Anterior cingulate cortex (tissue), 58 donors: ENCODE data around the gene PTPRJ.

ENCODE experiments used
- DNase-seq, 58 donors: peaks; one replicate each; lab custom pipeline; 2025; lab: John Stamatoyannopoulos, UW

PTPRJ gene

DNA sequence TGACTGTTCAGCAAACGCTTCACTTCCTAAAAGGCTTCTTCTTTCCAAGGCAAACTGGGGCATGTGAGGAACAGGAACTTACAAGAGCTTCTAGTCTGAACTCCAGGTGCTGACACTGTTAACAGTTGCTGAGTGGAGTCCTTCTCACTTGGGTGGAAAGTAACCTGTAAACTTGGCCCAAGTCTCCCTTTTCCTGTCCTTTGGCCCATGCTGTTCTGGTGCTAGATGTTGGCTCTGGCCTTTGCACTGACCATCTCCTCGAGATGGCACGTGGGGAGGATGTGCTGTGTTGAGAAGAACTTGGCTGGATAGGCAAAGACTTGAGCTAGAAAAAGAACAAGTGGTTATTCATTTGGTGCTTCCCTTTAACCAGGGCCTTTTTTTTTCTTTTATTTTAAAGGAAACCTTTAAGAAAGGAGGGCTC is 53.6 kb downstream of the PTPRJ start:
- peak in 2 of 58 donors; percentile 15 to 45 for DNase-seq

DNA sequence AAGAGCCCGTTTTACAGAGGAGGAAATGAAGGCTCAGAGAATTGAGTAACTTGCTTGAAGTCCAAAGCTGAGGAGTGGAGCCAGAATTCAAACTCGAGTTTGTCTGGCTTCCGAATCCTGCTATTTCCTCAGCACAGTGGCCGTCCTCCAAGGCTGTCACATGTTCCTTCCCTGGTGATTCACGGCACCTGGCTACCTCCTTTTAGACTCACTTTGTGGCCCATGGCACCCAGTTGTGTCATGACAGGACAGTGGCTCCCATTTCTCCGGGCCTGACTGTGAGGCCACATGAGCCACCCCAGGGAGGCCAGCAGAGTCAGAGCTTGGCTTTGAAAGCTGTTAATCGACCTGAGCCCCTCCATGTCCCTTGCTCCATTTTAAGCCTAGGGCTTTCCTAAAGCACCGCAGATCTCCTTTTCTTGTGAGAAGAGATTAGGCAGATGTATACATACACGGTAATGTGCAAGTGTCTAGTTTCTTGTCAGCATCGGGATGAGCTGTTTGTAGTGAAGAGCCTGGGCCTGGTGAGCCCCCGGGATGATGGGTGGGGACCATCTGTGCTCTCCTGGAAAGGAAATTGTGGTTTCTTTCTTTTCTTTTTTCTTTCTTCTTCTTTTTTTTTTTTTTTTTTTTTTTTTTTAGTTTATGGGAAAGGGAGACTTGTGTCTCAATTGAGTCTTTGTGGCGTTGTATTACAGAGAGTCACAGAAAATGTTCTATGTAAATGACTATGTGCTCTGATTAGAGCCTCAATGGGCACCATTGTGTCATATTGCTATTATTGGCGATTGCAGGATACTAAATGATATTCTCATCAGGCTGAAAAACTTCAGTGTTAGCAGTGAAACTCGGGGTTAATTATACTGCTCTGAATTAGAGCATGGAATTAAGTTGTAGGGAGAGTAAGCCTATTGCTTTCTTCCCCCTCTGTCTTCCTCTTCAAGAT is 54.8 kb downstream of the PTPRJ start:
- DNase-seq = peak in 22 of 58 donors; percentile 19 to 79 (median 40)

DNA sequence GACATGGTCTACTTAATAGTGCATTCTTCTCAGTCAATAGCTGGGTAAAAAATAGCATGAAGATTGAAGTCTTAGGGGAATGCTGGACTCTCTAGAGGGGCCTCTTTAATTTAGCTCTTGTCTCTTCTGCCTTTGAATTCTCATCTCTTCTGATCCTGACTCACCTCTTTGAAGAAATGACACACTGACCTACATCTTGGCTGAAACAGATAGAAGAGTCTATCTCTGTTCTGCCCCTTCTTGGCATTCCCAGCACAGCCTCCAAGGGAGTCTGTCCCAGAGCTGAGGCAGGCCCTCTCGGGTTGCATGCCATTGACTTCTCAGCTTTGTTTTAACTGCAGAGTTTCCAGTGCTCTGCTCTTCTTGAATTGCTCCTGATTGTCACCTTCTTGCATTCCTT is 55.7 kb downstream of the PTPRJ start:
- DNase-seq = peak in 9 of 58 donors; percentile 12 to 68 (median 17)

DNA sequence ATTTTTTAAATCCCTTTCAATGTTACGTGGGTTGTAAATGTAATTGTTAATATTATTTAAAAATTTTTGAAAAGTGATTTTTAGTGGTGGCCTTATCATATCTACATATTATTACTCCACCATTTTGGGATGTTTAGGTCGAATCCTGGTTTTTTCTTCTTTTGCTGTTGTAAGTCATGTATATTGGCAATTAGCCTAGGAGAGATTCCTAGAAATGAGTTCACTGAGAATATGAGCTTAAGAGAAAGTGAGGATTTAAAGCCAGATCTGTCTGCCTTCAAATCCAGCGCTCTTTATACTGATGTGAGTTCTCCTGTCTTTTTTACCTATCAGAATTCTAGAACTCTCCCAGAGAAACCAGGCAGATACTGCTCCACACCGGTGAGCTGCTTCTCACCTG is 56.1 kb downstream of the PTPRJ start:
- DNase-seq = no peak

DNA sequence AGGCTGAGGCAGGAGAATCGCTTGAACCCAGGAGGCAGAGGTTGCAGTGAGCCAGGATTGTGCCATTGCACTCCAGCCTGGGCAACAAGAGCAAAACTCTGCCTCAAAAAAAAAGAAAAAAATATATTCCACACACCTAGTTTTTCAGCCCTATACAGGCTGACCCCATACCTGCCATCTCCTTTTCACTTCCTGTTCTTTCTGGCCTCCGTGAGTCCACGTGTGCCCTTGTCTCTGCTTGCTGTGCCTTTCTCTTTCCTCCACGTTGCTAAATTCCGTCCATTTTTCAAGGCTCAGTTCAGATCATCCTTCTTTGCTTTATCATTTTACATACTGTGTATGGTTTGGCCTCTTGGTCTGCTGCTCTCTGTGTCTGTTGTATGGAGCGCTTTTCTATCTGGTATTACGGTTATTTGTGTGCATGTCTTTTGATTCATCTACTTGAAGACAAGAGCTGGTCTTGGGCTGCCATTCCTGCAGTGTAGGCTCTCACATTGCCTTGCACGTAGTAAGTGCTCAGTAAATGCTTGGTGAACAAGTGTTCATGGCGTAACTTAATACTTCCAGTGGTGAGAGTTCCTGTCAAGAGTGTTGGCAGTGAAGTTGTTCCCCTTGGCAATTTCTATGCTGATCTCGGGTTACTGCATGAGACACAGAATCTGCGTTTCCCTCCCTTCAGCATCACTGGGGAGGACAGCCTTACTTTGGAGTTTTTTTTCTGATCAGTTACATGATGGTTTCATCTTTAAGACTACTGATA is 57.5 kb downstream of the PTPRJ start:
- DNase-seq = no peak

DNA sequence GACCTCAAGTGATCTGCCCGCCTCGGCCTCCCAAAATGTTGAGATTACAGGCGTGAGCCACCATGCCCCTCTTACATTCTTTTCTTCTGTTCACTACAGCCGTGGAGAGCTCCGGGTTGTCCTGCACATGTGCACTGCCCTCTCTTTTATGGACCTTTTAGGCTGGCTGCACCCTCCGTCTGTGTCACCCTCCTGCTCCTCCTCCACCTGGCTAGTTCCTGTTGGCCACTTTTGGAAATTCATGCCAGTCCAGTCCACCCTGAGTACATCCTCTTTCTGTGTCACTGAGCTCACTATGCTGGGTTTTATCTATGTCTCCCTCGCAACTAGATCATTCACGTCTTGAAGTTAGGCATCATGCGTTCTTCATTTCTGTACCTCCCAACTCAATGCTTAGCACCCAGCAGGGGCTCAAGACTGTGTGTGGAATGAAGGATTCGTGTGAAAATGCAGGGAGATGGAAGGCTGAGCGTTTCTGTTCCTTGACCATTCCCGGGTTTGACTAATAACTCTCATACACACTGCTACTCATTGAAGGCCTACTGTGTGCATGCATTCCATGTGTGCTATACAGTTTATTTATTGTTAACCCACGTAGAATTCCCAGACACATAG is 60.6 kb downstream of the PTPRJ start:
- DNase-seq = no peak

DNA sequence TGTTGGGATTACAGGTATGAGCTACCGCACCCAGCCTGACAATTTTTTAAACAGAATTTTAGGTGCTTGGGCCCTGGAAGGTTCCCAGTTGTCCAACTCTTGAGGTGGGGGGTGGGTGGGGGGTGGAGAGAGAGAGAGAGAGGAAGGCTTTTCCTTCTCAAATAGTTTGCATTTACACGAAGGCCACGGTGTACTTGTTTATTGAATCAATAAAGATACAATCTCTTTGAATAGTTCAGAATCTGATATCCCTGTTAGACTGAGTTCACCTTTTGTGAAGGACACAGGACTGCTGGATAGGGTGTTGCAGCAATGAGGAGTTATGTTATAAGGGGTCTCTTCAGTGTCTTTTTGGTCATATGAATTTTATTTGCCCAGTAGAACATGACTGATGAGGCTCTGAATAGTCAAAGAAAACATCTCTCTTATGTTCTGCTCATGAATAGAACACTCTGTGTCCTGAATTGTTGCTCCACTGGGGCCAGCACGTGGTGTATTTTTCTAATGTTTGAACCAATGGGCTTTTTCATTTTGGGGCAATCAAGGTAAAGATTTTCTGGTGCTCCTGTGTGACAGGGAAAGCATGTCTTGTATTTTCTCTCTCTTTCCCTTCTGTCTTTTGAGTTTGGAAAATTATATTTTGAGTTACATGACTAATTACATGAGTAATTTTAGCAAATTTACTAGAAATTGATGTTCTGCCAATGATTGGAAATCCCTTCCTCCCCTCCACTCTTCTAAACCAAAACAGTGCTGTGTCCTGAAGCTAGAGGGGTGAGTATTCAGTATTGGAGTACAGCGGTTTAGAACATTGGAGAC is 61.7 kb downstream of the PTPRJ start:
- peak in 15 of 58 donors; percentile 12 to 71 (median 29) for DNase-seq

DNA sequence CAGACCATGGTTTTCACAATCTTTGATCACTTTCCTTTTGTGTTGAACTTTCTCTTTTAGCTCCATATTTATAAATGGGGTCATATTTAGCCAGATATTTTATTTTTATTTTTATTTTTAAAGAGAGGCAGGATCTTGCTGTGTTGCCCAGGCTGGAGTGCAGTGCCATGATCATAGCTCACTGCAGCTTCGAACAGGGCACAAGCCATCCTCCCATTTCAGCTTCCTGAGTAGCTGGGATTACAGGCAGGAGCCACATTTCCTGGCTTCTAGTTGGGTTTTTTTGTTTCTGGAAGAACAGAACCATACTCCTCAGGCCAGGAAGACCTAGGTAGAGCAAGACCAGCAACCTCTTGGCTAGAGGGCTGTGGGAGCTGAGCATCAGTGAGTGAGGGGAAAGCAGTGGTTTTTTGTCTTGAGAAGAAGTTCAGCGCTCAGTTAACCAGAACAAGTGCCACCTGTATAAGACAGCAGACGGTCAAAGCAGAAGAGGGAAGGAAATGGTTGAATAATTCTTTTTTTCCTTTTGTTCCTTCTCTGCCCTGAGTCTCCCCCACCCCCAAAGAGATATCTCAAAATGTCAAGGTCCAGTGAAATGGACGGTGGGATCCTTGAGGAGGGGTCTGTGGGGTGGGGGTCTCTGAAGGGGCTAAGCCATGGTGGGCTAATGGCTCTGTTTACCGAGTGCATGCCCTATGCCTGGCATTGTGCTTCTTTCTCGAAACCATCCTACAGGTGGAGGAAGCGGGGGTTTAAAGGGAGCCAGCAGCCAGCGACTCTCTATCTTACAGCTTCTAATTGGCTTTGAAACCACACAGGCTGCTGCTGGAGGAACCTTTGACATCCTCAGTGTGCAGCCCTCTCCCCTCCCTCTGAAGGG is 63.0 kb downstream of the PTPRJ start:
- no peak for DNase-seq

DNA sequence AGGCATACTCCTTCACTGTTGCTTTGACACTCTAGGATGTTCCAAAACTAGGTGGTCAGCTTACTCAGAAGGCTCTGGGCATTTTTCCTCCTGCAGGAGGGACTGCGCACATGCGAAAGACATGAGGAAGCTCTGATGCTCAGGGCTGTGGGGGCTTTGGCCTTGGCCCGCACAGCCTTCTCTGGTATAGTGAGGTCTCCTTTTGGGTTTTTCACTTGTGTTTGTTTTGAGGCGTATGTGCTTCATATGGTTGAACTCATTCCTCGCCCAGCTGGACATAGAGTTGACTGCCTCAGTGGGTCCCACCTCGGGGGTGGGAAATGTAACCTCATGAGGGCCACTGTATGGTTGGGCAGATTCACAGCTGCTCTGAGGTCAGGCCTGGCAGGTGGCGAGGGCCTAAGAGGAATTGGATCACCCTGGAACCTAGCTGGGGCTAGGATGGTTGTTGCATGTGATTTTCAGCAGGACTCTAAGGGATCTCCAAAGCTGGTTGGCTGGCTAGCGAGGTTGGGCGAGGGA is 63.7 kb downstream of the PTPRJ start:
- DNase-seq = no peak

DNA sequence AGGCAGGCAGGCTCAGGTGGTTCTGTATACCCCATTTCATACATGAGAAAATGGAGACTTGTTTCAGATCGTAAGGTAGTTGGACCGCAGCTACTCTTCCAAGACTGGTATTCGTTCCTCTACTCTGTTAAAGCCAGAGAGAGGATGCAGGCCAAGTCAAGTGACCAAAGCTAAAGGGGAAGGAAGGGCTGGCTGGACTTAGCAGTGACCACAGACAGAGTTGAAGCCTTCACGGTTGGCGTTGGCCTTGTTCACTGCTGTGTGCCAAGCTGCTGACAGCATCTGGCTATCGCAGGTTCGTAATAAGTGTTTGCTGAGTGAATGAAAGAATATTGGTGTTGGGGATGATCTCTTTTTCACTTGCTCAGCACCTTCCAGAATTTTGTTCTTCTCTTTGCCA is 64.2 kb downstream of the PTPRJ start:
- peak in 16 of 58 donors; percentile 15 to 69 (median 24) for DNase-seq

DNA sequence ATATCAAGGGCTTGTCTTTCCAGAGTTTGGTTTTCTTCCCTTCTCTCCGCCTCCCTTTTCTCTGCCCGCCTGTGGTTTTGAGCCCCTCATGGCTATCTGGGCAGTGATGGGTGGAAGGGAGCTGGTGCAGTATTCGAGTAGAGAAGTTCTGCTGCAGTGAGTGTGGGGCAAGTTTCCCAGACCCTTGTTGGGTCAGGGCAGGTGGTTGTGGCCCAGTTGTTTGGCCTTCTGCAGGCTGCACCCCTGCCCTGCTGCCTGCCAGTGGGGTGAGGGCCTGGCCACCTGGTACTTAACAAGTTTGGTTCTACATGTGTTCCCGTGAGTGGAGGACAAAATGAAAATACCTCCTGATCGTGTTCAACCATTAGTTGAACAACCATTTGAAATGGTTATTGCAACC is 65.2 kb downstream of the PTPRJ start:
- DNase-seq = no peak

DNA sequence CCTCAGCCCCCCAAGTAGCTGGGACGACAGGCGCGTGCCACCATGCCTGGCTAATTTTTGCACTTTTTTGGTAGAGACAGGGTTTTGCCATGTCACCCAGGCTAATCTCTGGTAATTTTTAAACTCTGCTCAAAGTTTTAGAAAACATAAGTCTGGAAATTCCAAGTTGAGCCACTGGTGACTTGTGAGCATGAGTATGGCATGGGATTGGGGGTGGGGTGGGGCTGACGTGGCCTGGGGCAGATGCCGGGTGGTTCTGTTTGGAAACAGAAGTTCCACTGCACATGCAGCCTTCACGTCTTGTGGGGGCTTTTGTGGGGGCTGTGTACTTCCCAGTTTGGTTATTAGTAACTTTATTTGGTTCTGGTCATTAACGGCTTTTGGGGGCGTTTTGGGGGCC is 67.3 kb downstream of the PTPRJ start:
- DNase-seq = peak in 1 of 58 donors; percentile 19

DNA sequence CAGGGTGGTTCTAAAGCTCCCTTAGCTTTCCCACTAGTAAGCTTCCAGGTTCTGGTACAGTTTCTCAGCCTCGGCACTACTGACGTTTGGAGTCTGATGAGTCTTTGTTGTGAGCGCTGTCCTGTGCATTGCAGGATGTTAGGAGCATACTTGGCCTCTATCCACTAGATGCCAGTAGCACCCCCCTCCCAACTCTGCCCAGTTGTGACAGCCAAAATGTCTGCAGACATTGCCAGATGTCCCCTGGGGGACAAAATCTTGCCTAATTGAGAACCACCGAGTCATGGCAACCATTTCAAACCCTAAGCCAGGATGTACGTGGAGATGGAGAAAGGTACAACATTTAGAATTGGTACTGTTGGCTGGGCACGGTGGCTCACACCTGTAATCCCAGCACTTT is 68.7 kb downstream of the PTPRJ start:
- DNase-seq = no peak

DNA sequence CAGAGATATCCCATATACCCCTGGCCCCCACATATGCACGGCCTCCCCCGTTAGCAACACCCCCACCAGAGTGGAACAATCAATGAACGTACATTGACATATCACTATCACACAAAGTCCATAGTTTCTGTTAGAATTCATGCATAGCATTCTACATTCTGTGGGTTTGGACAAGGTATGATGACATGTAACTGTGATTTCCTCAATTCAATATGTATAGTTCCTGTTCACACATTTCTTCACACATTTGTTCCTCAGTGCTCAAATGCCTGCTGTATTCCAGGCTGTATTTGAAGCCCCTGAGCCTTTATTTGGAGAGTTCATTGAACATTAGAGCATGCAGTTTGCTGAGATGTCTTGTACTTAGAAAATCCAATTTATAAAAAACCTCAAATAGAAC is 69.9 kb downstream of the PTPRJ start:
- no peak for DNase-seq

DNA sequence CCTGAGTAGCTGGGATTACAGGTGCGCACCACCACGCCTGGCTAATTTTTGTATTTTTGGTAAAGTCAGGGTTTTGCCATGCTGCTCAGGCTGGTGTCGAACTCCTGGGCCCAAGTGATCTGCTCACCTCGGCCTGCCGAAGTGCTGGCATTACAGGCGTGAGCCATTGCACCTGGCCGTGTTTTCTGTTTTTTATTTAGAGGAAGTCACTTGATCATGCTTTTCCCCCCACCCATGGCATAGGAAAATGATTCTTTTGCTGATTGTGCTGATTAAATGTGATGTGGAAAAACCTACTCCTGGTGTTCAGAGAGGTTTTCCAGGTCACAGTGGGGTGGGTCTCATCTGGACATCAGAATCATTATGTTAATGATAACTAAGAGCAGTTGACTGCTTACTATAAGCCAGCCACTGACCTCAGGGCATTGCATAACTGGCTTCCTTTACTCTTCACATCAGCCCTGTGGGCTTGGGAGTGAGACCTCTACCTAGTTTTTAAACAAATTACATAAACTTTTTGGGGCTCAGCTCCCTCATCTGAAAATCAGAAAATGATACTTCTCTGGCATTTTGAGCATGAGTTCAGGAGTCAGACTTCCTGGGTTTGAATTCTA is 71.0 kb downstream of the PTPRJ start:
- DNase-seq = no peak

DNA sequence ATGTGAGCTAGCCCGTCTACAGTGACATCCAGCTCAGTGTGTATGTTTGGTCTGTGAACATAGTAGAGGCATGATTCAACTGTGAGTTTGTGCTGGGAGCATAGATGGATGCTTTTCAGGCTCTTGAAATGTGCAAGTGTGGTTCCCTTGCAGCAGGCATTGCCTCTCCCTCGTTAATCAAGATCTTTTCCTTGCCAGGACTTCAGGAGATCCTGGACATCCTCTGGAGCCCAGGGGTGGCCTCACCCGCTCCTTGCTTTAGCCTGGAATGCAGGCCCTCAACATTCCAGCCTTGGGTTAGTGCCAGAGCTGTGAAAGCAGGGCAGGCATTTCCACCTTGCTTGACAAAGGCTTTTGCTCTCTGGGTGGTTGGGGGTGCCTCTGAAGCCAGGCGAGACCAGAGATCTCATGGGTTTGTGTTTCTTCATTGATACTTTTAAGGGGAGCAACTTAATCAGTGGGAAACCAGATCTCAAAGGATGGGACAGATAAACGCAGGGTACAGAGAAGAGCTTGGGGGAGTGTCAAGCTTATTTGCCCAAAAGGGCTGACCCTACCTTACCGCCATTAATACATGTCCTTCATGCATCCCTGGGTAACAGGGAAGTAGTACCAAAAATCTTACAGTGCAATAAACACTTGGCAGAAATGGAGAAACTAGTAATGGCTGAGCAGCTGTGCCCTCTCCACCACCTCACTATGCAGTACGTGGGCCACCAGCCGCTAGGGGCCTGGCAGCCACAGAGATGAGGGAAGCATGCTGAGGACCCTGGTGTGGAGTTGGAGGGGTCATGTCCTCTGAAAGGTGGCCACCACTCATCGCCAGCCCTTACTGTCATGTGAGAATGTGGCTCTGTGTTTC is 72.1 kb downstream of the PTPRJ start:
- DNase-seq = no peak

DNA sequence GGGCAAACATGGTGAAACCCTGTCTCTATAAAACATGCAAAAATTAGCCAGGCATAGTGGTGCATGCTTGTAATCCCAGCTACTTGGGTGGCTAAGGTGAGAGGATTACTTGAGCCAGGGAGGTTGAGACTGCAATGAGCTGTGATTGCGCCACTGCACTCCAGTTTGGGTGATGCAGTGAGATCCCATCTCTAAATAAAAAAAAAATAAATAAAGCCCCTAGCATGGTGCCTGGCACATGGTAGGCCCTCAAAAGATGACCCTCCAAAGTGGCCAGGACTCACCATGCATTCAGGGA is 74.6 kb downstream of the PTPRJ start:
- DNase-seq = no peak
